MM.1S (cell line): ENCODE results near the gene FOSL1.

Experiments used
- DNase-seq: peaks from one replicate; pipeline ENCODE4 v3.0.0-alpha.2; 2015
- H2AFZ ChIP-seq: fragments of 300-600 bp; sonication (generic); 2 replicates; pipeline ENCODE4 v1.6.0; 2016; ENCODE audit warnings: antibody characterized with exemption, low read length
- H3F3A ChIP-seq: fragments of 300-600 bp; sonication (generic); 2 replicates; pipeline ENCODE4 v1.6.1; 2016; ENCODE audit warnings: mild to moderate bottlenecking, antibody characterized with exemption, low read length, moderate library complexity, mixed read lengths; ENCODE audit not compliant: insufficient read depth
- H3K27ac ChIP-seq: fragments of 300-600 bp; sonication (generic); 2 replicates; pipeline ENCODE4 v1.5.1; 2016; ENCODE audit warnings: mild to moderate bottlenecking, low read length
- H3K27me3 ChIP-seq: fragments of 300-600 bp; sonication (generic); replicated peaks from 2 replicates; pipeline ENCODE4 v1.6.0; 2016; ENCODE audit warnings: low read length; ENCODE audit not compliant: insufficient read depth
- H3K36me3 ChIP-seq: fragments of 300-600 bp; sonication (generic); replicated peaks from 2 replicates; pipeline ENCODE4 v1.6.1; 2016; ENCODE audit warnings: mild to moderate bottlenecking, low read length, mixed read lengths; ENCODE audit not compliant: insufficient read depth
- H3K4me1 ChIP-seq: fragments of 300-600 bp; sonication (generic); 2 replicates; pipeline ENCODE4 v1.6.1; 2016; ENCODE audit warnings: low read length, mixed read lengths
- H3K4me2 ChIP-seq: fragments of 300-600 bp; sonication (generic); 2 replicates; pipeline ENCODE4 v1.6.0; 2016; ENCODE audit warnings: low read depth, low read length
- H3K4me3 ChIP-seq: fragments of 300-600 bp; sonication (generic); 2 replicates; pipeline ENCODE4 v1.5.1; 2016; ENCODE audit warnings: low read length, mixed read lengths
- H3K79me2 ChIP-seq: fragments of 300-600 bp; sonication (generic); 2 replicates; pipeline ENCODE4 v1.6.1; 2016; ENCODE audit warnings: mixed run types, low read length, mixed read lengths
- H3K9ac ChIP-seq: fragments of 300-600 bp; sonication (generic); 2 replicates; pipeline ENCODE4 v1.6.1; 2016; ENCODE audit warnings: low read length, mixed read lengths
- H3K9me2 ChIP-seq: fragments of 300-600 bp; sonication (generic); replicated peaks from 2 replicates; pipeline ENCODE4 v1.6.1; 2016; ENCODE audit warnings: mild to moderate bottlenecking, low read length, mixed read lengths; ENCODE audit not compliant: insufficient read depth
- H3K9me3 ChIP-seq: fragments of 300-600 bp; sonication (generic); replicated peaks from 2 replicates; pipeline ENCODE4 v1.6.1; 2016; ENCODE audit warnings: mild to moderate bottlenecking, low read length, mixed read lengths; ENCODE audit not compliant: insufficient read depth
- H4K20me1 ChIP-seq: fragments of 300-600 bp; sonication (generic); 2 replicates; pipeline ENCODE4 v1.6.1; 2016; ENCODE audit warnings: mild to moderate bottlenecking, low read length, moderate library complexity, mixed read lengths; ENCODE audit not compliant: insufficient read depth
- CTCF ChIP-seq: fragments of 300-600 bp; sonication (generic); IDR thresholded peaks from 2 replicates; pipeline ENCODE4 v1.5.1; 2016; ENCODE audit warnings: antibody characterized with exemption, low read length, mixed read lengths
- EZH2 ChIP-seq: fragments of 300-600 bp; sonication (generic); optimal IDR thresholded peaks from 2 replicates; pipeline ENCODE3; 2017; ENCODE audit warnings: low read depth, mild to moderate bottlenecking, antibody characterized with exemption, low read length, mixed read lengths
- EZH2phosphoT487 ChIP-seq: fragments of 300-600 bp; sonication (generic); IDR thresholded peaks from 2 replicates; pipeline ENCODE4 v1.6.1; 2018; ENCODE audit warnings: antibody characterized with exemption, low read length

FOSL1 gene

GRCh38 chr11:65945941-65946558, 45.9 kb upstream of the FOSL1 start:
- no peaks in the 10 kb centered on the region for H3K79me2 ChIP-seq
- no peaks in the 10 kb centered on the region for H3F3A ChIP-seq
- H3K9ac ChIP-seq, result no peak overlapping the region
- no peak for TF ChIP-seq EZH2phosphoT487
- TF ChIP-seq CTCF, result no peak
- TF ChIP-seq EZH2, result no peak
- peak; percentile 39 for DNase-seq
- no peaks in the 10 kb centered on the region for H3K9me3 ChIP-seq
- H3K4me1 ChIP-seq, result 0 out of 2 replicates have a peak, but pooled peaks cover 4% of the 10 kb centered on the region
- no peaks in the 10 kb centered on the region for H3K27me3 ChIP-seq
- no peaks in the 10 kb centered on the region for H3K9me2 ChIP-seq
- H3K4me3 ChIP-seq, result no peak overlapping the region
- no peaks in the 10 kb centered on the region for H4K20me1 ChIP-seq
- H2AFZ ChIP-seq, result no peak overlapping the region
- H3K4me2 ChIP-seq, result no peak overlapping the region
- H3K36me3 ChIP-seq, result no peaks in the 10 kb centered on the region
- no peak overlapping the region for H3K27ac ChIP-seq

DNA sequence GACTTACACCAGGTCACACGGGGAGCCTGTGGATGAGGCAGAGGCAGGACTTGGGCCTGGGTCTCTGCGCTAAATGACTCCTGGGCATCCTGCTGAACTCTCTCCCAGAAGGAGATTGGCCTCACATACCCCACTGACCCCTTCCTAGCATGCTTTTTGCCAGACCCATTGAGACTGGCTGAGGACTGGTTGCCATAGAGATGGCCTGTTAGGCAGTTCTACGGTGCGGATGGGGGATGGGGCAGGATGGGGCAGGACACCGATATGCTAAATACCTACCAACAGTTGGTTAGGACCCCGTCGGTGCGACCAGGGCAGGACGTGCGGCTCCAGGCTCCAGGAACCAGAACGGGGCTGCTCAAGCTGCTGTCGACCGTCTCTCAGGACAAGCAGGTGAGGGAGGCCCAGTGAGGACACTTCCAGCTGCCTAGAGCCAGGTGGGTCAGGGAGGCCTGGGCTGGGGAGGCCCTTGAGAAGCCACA, 45.3 kb upstream of the FOSL1 start, which contains the start of gene TSGA10IP:
Gene TSGA10IP, plus strand, starts transcription at position 51 of the 482 bp plus-strand sequence. Its CDS starts 196 bp downstream, at position 247.
- H3K9me3 ChIP-seq, result no peaks in the 10 kb centered on the region

DNA sequence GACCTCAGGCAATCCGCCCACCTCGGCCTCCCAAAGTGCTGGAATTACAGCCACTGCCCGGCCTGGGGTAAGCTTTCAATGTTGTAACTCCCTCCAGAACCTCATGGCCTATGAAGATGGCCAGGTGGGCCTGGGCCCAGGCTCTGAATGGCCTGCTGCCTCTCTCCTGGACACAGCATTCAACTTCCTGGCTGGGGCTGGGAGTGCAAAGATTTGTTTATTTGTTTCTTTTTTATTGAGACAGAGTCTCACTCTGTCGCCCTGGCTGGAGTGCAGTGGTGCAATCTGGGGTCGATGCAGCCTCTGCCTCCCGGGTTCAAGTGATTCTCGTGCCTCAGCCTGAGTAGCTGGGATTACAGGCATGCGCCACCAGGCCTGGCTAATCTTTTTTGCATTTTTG, 44.6 kb upstream of the FOSL1 start:
- no peaks in the 10 kb centered on the region for H3K27me3 ChIP-seq
- no peak for TF ChIP-seq CTCF
- 0 out of 2 replicates have a peak, but pooled peaks cover 4% of the 10 kb centered on the region for H3K4me1 ChIP-seq
- no peaks in the 10 kb centered on the region for H3F3A ChIP-seq
- no peak for DNase-seq
- no peaks in the 10 kb centered on the region for H3K9me2 ChIP-seq
- no peak overlapping the region for H3K4me2 ChIP-seq
- no peaks in the 10 kb centered on the region for H4K20me1 ChIP-seq
- no peak overlapping the region for H3K9ac ChIP-seq
- H3K79me2 ChIP-seq, result no peaks in the 10 kb centered on the region
- H3K9me3 ChIP-seq, result no peaks in the 10 kb centered on the region
- H2AFZ ChIP-seq, result no peak overlapping the region
- no peak overlapping the region for H3K4me3 ChIP-seq
- no peak overlapping the region for H3K27ac ChIP-seq
- no peaks in the 10 kb centered on the region for H3K36me3 ChIP-seq

More for the DNA sequence above, 45.3 kb upstream of the FOSL1 start, which contains the start of gene TSGA10IP:
- no peaks in the 10 kb centered on the region for H3K36me3 ChIP-seq
- no peak for DNase-seq
- no peak within 1 kb of the TSS for H3K9ac ChIP-seq
- TF ChIP-seq EZH2, result no peak
- TF ChIP-seq EZH2phosphoT487, result no peak
- TF ChIP-seq CTCF, result no peak
- H2AFZ ChIP-seq, result no peak within 1 kb of the TSS
- H4K20me1 ChIP-seq, result no peaks in the 10 kb centered on the region
- no peak within 1 kb of the TSS for H3K4me3 ChIP-seq
- no peaks in the 10 kb centered on the region for H3K27me3 ChIP-seq
- no peak within 1 kb of the TSS for H3K4me2 ChIP-seq
- H3F3A ChIP-seq, result no peaks in the 10 kb centered on the region
- no peaks in the 10 kb centered on the region for H3K9me2 ChIP-seq
- H3K79me2 ChIP-seq, result no peaks in the 10 kb centered on the region
- H3K27ac ChIP-seq, result no peak within 1 kb of the TSS
- H3K4me1 ChIP-seq, result 0 out of 2 replicates have a peak, but pooled peaks cover 4% of the 10 kb centered on the region
